NCI-H345 treated with DMSO at 0.1 percent for 48 hours (cell line): Measurements from ENCODE around the gene KRT76.

Experiments used
- DNase-seq: peaks from one replicate; lab custom pipeline; 2025; ENCODE audit not compliant: unreplicated experiment; lab: John Stamatoyannopoulos, UW

KRT76 gene

GRCh38 chr12:52784909-52785308, 7.8 kb upstream of the KRT76 start:
- no peak for DNase-seq

GRCh38 chr12:52783563-52784316, 6.6 kb upstream of the KRT76 start:
- no peak for DNase-seq

- no peak for DNase-seq
Measured at GRCh38 chr12:52782502-52782901, 5.4 kb upstream of the KRT76 start.

- no peak for DNase-seq
Measured at GRCh38 chr12:52781399-52782082, 4.4 kb upstream of the KRT76 start.

- no peak for DNase-seq
Measured at GRCh38 chr12:52779914-52780313, 2.8 kb upstream of the KRT76 start.

- no peak for DNase-seq
Measured at GRCh38 chr12:52778833-52779232, 1.7 kb upstream of the KRT76 start.

GRCh38 chr12:52777566-52777965, 421 bp upstream of the KRT76 start:
- no peak for DNase-seq

GRCh38 chr12:52776435-52776834, 710 bp downstream of the KRT76 start:
- no peak for DNase-seq

- DNase-seq, result no peak
Measured at GRCh38 chr12:52774629-52775250, 2.4 kb downstream of the KRT76 start.

- DNase-seq, result no peak
Measured at GRCh38 chr12:52772772-52773171, 4.4 kb downstream of the KRT76 start.

GRCh38 chr12:52772188-52772587, 5.0 kb downstream of the KRT76 start:
- DNase-seq, result no peak

GRCh38 chr12:52771505-52771904, 5.6 kb downstream of the KRT76 start:
- no peak for DNase-seq

GRCh38 chr12:52771088-52771487, 6.1 kb downstream of the KRT76 start:
- DNase-seq, result no peak

- no peak for DNase-seq
Measured at GRCh38 chr12:52769946-52770345, 7.2 kb downstream of the KRT76 start.

- no peak for DNase-seq
Measured at GRCh38 chr12:52769354-52769753, 7.8 kb downstream of the KRT76 start.

GRCh38 chr12:52768479-52769200, 8.5 kb downstream of the KRT76 start:
- DNase-seq, result no peak

GRCh38 chr12:52767427-52767826, 9.7 kb downstream of the KRT76 start:
- DNase-seq, result no peak

- DNase-seq, result no peak
Measured at GRCh38 chr12:52767020-52767379, 10.1 kb downstream of the KRT76 start.

GRCh38 chr12:52766351-52767019, 10.7 kb downstream of the KRT76 start:
- DNase-seq, result no peak

GRCh38 chr12:52765702-52766101, 11.4 kb downstream of the KRT76 start:
- no peak for DNase-seq

GRCh38 chr12:52763991-52764390, 13.2 kb downstream of the KRT76 start:
- no peak for DNase-seq
